Endometrial microvascular endothelial cells (primary cell): ENCODE data around the gene KIR2DL1. TPM values are rescaled to one million over a fixed set of nuclear protein-coding genes. Genes with fewer than 3 reads are reported as not detected.
"Not testable (repeated sequence)": the region's sequence is repeated elsewhere in the genome, so short reads cannot be mapped to it uniquely, and the experiment has no call there.

Experiments used
- in situ Hi-C: cut with HindIII; loops from 2 replicates; pipeline ENCODE4 v1.10.0; 2017; ENCODE audit warnings: low sequenced_read_pairs, low pct_unique_long_range_greater_than_20kb; ENCODE audit errors: inconsistent ontology term
- total RNA-seq: library from RNA; depleted of rRNA; stranded (reverse); fragments of >200 nt; gene quantifications from one replicate; pipeline ENCODE4 v1.2.3, GENCODE V29; 2015; ENCODE audit errors: inconsistent ontology term

Gene KIR2DL1
- not detected for total RNA-seq

GRCh38 chr19:54769646-54770045, at the start of gene KIR2DL1:
KIR2DL1 (plus strand) TSS chr19:54769793; CDS start chr19:54769851, 58 bp downstream.
- in situ Hi-C loops = not testable (repeated sequence)

GRCh38 chr19:54724142-54724541, 45.5 kb upstream of the KIR2DL1 start, which contains the start of gene KIR3DL3:
KIR3DL3 (plus strand) TSS chr19:54724442; CDS start chr19:54724497, 55 bp downstream.
- in situ Hi-C loops = no loop called here

- in situ Hi-C loops = no loop called here
Observed at GRCh38 chr19:54724644-54725043, 44.9 kb upstream of the KIR2DL1 start.

- in situ Hi-C loops = no loop called here
Observed at GRCh38 chr19:54725321-54725720, 44.3 kb upstream of the KIR2DL1 start.

GRCh38 chr19:54727562-54727961, 42.0 kb upstream of the KIR2DL1 start:
- in situ Hi-C loops = no loop called here

GRCh38 chr19:54728167-54728566, 41.4 kb upstream of the KIR2DL1 start:
- in situ Hi-C loops = no loop called here

GRCh38 chr19:54729416-54730188, 40.0 kb upstream of the KIR2DL1 start:
- in situ Hi-C loops = no loop called here

- in situ Hi-C loops = no loop called here
Observed at GRCh38 chr19:54731191-54731590, 38.4 kb upstream of the KIR2DL1 start.

GRCh38 chr19:54738306-54738705, 31.3 kb upstream of the KIR2DL1 start, which contains the start of gene KIR2DL3:
KIR2DL3 (plus strand) TSS chr19:54738513; CDS start chr19:54738546, 33 bp downstream.
- in situ Hi-C loops = not testable (repeated sequence)

GRCh38 chr19:54738715-54739114, 30.9 kb upstream of the KIR2DL1 start:
- in situ Hi-C loops = no loop called here

GRCh38 chr19:54739587-54740497, 29.8 kb upstream of the KIR2DL1 start:
- in situ Hi-C loops = no loop called here

GRCh38 chr19:54741950-54742349, 27.6 kb upstream of the KIR2DL1 start:
- in situ Hi-C loops = not testable (repeated sequence)

GRCh38 chr19:54744080-54744479, 25.5 kb upstream of the KIR2DL1 start:
- in situ Hi-C loops = not testable (repeated sequence)

- in situ Hi-C loops = not testable (repeated sequence)
Observed at GRCh38 chr19:54747614-54748322, 21.8 kb upstream of the KIR2DL1 start.

GRCh38 chr19:54750276-54750675, 19.3 kb upstream of the KIR2DL1 start:
- in situ Hi-C loops = not testable (repeated sequence)

- in situ Hi-C loops = not testable (repeated sequence)
Observed at GRCh38 chr19:54756204-54757110, 13.1 kb upstream of the KIR2DL1 start.

GRCh38 chr19:54758577-54758976, 11.0 kb upstream of the KIR2DL1 start:
- in situ Hi-C loops = not testable (repeated sequence)

- in situ Hi-C loops = not testable (repeated sequence)
Observed at GRCh38 chr19:54764219-54764618, 5.4 kb upstream of the KIR2DL1 start.
